GM12873 (cell line): Measurements from ENCODE around the gene NFIB.

Experiments
- TF ChIP-seq, protein P1 (sequence below): IDR thresholded peaks from 2 replicates; pipeline ENCODE4 v1.5.1; 2012; ENCODE audit warnings: low read depth, mild to moderate bottlenecking, moderate library complexity, low read length, control low read depth; ENCODE audit not compliant: insufficient read depth; ENCODE audit errors: missing control alignments

Gene NFIB

DNA sequence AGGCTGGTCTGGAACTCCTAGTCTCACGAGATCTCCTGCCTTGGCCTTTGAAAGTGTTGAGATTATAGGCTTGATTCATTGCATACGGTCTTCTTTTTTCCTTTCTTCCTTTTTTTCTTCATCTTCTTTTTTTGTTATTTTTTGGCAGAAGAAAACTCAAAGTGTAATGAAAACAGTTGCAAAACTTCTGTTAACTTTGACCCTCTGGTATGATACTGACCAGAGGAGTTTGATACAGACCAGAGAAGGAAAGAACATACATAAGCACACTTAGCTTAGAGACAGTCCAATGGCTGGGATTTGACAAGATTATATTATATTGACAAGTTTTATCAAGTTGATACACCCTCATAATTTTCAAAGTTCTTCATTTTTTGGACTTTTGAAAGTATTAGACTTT, 181.2 kb downstream of the NFIB start:
- TF ChIP-seq, protein P1, sequence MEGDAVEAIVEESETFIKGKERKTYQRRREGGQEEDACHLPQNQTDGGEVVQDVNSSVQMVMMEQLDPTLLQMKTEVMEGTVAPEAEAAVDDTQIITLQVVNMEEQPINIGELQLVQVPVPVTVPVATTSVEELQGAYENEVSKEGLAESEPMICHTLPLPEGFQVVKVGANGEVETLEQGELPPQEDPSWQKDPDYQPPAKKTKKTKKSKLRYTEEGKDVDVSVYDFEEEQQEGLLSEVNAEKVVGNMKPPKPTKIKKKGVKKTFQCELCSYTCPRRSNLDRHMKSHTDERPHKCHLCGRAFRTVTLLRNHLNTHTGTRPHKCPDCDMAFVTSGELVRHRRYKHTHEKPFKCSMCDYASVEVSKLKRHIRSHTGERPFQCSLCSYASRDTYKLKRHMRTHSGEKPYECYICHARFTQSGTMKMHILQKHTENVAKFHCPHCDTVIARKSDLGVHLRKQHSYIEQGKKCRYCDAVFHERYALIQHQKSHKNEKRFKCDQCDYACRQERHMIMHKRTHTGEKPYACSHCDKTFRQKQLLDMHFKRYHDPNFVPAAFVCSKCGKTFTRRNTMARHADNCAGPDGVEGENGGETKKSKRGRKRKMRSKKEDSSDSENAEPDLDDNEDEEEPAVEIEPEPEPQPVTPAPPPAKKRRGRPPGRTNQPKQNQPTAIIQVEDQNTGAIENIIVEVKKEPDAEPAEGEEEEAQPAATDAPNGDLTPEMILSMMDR = no peak

- TF ChIP-seq, protein P1 = no peak
Measured at GRCh38 chr9:14131356-14132088, 182.4 kb downstream of the NFIB start.

- TF ChIP-seq, protein P1 = no peak
Measured at GRCh38 chr9:14127656-14128055, 186.3 kb downstream of the NFIB start.

DNA sequence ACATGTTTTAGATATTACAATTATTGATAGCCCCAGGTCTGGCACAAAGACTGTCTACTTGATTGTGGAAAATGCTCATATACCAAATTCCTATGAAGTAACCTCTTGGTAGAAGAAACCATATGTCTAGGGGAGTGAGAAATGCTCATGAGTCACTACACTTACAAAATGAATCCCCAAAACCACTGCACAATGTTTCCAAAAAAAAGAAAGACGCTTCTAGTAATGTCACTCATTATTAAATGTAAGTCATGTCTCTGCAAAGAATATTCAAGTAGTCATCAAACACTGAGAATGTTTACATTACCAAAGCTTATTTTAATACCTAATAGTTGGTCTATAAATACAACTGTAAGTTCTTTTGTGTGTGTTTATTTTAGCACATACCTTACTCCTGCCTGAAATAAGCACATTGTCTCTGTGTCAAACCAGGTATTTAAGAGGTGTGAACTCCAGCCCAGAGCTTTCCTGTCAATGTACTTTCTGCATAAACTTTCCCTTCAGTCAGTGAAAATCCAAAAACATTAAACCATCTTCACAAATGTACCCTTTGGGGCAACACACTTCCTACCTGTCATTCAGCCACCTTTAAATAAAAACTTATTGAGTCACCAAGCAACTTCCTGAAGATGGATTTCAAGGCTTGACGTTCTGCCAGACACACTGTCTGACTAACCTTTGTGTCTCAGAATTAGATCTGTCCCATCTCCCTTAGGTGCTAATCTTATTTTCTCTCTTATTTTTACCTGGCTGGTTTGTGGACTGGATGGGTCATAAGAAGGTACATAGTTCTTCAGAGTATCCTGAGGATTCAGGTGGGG, 194.0 kb downstream of the NFIB start:
- TF ChIP-seq, protein P1 = no peak

GRCh38 chr9:14112226-14112625, 201.7 kb downstream of the NFIB start:
- TF ChIP-seq, protein P1 = no peak

GRCh38 chr9:14111696-14112095, 202.2 kb downstream of the NFIB start:
- TF ChIP-seq, protein P1 = no peak

DNA sequence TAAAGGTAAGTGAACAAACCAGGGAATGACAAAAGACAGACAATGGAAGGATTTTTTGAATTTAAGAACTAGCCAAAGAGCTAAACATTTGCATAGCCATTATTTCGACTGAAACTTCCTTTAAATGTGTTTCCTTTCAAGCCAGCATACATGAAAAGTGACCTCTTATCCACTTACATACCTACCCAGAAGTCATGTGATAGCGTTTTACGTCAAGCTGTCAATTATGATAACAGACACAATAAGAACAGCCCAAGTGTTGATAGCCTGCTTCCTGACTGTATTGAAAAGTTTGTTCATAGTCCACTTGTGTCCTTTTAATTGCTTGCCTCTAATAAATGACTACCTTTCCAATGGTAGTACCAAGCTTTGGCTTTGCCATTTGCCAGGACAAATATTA, 206.0 kb downstream of the NFIB start:
- TF ChIP-seq, protein P1 = no peak
